Measurements from ENCODE around the gene OR10A3. TPM values are rescaled to one million over a fixed set of nuclear protein-coding genes. Genes with fewer than 3 reads are reported as not detected.
"Not testable (repeated sequence)": the region's sequence is repeated elsewhere in the genome, so short reads cannot be mapped to it uniquely, and the experiment has no call there.

Gene OR10A3, protein sequence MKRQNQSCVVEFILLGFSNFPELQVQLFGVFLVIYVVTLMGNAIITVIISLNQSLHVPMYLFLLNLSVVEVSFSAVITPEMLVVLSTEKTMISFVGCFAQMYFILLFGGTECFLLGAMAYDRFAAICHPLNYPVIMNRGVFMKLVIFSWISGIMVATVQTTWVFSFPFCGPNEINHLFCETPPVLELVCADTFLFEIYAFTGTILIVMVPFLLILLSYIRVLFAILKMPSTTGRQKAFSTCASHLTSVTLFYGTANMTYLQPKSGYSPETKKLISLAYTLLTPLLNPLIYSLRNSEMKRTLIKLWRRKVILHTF
- polyA plus RNA-seq (2013, experiment 1 of 2) = not detected
- not detected for polyA plus RNA-seq (2013, experiment 2 of 2)

DNA sequence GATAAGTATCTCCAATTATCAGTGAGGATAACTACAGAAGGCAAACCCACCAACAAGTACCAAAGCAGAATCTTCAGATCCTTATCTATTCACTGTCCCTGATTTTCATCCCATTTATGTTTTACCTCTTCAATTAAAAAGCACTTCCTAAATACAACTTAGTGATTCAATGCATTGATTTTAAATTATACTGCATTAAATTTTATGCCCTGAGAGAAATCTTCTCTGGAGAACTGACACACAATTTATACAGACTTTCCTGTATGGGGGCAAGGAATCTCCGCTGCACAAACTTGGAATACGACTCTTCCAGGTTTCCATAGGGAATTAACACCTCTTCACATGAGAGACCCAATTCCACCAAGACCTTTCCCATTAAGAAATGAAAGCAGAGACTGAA lies at the start of gene OR10A3:
TSS of gene OR10A3 (minus strand) at position 101 of the 400 bp plus-strand sequence. CDS start 2,188 bp downstream, outside the sequence.
- no peak within 1 kb of the TSS for H3K27ac ChIP-seq (ENCODE audit: low read depth, low read length)
- H3K9me3 ChIP-seq (ENCODE audit: insufficient read depth, low read depth, low read length) = peaks cover 7% of the 10 kb centered on the region
- 91% methylated on average over 2 of the region's 2 CpGs for WGBS
- H3K4me1 ChIP-seq (ENCODE audit: insufficient read depth, low read length) = no peaks in the 10 kb centered on the region
- no peaks in the 10 kb centered on the region for H3K36me3 ChIP-seq (ENCODE audit: insufficient read depth, low read length)
- H3K4me3 ChIP-seq (ENCODE audit: low read length) = no peak within 1 kb of the TSS
- H3K27me3 ChIP-seq (ENCODE audit: insufficient read depth, low read length) = no peaks in the 10 kb centered on the region
- no peak within 1 kb of the TSS for H3K9ac ChIP-seq (ENCODE audit: low read depth, low read length)

DNA sequence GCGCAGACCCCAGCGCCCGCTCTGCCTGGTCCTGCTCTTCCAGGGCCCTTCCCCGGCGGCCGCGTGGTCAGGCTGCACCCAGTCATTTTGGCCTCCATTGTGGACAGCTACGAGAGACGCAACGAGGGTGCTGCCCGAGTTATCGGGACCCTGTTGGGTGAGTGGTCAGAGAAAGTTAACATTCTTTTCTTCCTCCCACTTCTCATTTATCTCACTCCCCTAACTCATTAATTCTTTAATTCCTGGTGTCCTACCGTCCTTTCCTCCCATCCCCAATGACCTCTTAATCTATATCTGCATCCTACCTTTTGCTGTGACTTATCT lies 46.0 kb upstream of the OR10A3 start:
- Histone ChIP-seq H3K27ac (ENCODE audit: low read depth, low read length) (peak overlapping the region; percentile 49), H3K4me1 (ENCODE audit: insufficient read depth, low read length) (peaks cover 14% of the 10 kb centered on the region), H3K36me3 (ENCODE audit: insufficient read depth, low read length) (peaks cover 36% of the 10 kb centered on the region), H3K4me3 (ENCODE audit: low read length) (peak overlapping the region; percentile 99), H3K9ac (ENCODE audit: low read depth, low read length) (peak overlapping the region; percentile 91)
- 7% methylated on average over 3 of the region's 13 CpGs for WGBS
- not testable (repeated sequence) for H3K27me3 ChIP-seq (ENCODE audit: insufficient read depth, low read length); H3K9me3 ChIP-seq (ENCODE audit: insufficient read depth, low read depth, low read length)

DNA sequence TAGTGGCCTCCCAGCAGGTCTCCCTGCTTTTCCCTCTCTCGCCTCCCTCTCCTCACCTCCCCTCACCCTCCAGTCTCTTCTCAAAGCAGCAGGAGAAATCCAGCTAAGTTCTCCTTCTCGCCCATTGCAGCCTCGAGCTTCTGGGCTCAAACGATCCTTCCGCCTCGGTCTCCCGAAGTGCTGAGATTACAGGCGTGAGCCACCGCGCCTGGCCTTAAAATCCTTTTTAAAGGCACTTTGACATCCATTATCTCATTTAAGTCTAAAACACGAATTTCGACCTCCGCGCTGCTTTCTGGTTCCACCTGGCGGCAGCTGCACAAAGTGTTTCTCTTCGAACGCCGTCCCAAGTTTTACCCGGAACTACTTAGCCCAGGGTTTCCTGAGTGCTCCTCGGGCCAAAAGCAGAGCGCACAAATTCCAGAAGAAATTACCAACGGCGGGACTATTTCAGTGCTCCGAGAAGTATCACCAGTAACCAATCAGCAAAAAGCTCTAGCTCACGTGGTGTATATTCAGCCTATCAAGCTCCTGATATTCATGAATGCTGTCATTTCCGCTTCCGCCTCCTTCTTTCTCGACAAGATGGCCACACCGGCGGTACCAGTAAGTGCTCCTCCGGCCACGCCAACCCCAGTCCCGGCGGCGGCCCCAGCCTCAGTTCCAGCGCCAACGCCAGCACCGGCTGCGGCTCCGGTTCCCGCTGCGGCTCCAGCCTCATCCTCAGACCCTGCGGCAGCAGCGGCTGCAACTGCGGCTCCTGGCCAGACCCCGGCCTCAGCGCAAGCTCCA lies 45.5 kb upstream of the OR10A3 start, which contains the start of gene EIF3F:
TSS of gene EIF3F (plus strand) at position 570 of the 792 bp plus-strand sequence. CDS start at position 586, 16 bp downstream.
- WGBS = 2% methylated on average over 46 of the region's 47 CpGs
- no peaks in the 10 kb centered on the region for H3K9me3 ChIP-seq (ENCODE audit: insufficient read depth, low read depth, low read length)
- H3K36me3 ChIP-seq (ENCODE audit: insufficient read depth, low read length) = peaks cover 31% of the 10 kb centered on the region
- H3K27me3 ChIP-seq (ENCODE audit: insufficient read depth, low read length) = no peaks in the 10 kb centered on the region
- peak within 1 kb of the TSS; percentile 91 for H3K9ac ChIP-seq (ENCODE audit: low read depth, low read length)
- H3K4me3 ChIP-seq (ENCODE audit: low read length) = peak within 1 kb of the TSS; percentile 99
- peaks cover 14% of the 10 kb centered on the region for H3K4me1 ChIP-seq (ENCODE audit: insufficient read depth, low read length)
- H3K27ac ChIP-seq (ENCODE audit: low read depth, low read length) = peak within 1 kb of the TSS; percentile 49

DNA sequence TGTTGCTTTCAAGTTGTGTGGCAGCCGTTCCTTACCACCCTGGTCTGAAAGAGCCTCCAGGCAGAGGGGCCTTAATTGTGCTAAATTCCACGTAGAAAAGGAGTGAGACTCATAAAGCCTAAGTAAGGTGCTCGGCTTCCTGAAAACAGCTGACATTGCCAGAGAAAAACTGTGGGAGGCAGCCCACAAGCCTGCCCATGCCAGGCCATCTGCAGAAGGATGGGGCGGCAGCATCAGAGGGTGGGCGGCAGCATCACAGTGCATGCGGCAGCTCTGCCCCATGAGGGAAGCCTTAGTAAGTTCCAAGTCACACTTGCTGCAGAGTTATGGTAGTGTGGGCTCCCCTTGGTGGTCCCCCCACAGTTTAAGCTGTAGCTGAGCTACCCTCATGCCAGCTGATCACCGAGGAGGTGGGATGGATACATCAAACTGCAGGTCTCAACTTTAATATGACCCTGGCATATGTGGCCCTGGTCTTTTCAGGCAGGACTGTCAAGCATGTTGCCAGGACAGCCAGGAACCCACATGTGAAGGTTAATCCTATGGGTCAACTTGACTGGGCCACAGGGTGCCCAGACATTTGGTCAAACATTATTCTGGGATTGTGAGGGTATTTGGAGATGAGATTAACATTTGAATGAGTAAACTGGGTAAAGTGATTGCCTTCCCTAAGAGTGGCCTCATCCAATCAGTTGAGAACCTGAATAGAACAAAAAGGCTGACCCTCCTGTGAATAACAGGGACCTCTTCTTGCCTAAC lies 42.5 kb upstream of the OR10A3 start:
- WGBS = 79% methylated on average over 7 of the region's 7 CpGs
- Histone ChIP-seq H3K4me3 (ENCODE audit: low read length) (no peak overlapping the region), H3K9ac (ENCODE audit: low read depth, low read length) (no peak overlapping the region), H3K27ac (ENCODE audit: low read depth, low read length) (no peak overlapping the region), H3K4me1 (ENCODE audit: insufficient read depth, low read length) (peaks cover 14% of the 10 kb centered on the region), H3K36me3 (ENCODE audit: insufficient read depth, low read length) (peaks cover 8% of the 10 kb centered on the region), H3K9me3 (ENCODE audit: insufficient read depth, low read depth, low read length) (no peaks in the 10 kb centered on the region), H3K27me3 (ENCODE audit: insufficient read depth, low read length) (no peaks in the 10 kb centered on the region)

DNA sequence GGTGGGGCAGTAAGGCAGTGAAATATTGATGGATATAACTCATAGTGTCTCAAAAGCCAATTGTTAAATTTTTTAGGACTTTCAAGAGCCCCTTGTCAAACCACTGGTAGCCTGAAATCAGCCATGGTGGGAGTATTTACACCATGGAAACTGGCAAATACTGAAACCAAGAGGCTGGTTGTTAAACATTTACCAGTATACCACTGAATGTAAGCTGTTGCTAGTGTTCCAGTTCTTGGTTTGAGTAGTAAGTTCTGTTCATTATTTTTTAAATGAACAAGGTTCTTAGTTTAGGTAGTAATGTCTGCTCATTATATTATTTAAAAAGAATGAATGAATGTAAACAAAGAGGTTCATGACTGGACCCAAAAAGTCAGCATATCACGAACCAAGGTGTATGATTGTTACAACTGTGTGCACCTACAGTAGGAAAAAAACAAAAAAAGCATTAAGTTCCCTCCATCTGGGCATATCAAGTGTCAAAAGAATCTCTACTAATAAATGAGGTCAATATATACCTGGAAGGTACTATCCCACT lies 41.1 kb upstream of the OR10A3 start:
- H3K4me1 ChIP-seq (ENCODE audit: insufficient read depth, low read length) = peaks cover 7% of the 10 kb centered on the region; the same call in 1 of the 2 replicates
- H3K9ac ChIP-seq (ENCODE audit: low read depth, low read length) = no peak overlapping the region
- H3K36me3 ChIP-seq (ENCODE audit: insufficient read depth, low read length) = no peaks in the 10 kb centered on the region
- H3K4me3 ChIP-seq (ENCODE audit: low read length) = no peak overlapping the region
- no peaks in the 10 kb centered on the region for H3K9me3 ChIP-seq (ENCODE audit: insufficient read depth, low read depth, low read length)
- WGBS = 95% methylated on average over 1 of the region's 1 CpG
- no peak overlapping the region for H3K27ac ChIP-seq (ENCODE audit: low read depth, low read length)
- no peaks in the 10 kb centered on the region for H3K27me3 ChIP-seq (ENCODE audit: insufficient read depth, low read length)

DNA sequence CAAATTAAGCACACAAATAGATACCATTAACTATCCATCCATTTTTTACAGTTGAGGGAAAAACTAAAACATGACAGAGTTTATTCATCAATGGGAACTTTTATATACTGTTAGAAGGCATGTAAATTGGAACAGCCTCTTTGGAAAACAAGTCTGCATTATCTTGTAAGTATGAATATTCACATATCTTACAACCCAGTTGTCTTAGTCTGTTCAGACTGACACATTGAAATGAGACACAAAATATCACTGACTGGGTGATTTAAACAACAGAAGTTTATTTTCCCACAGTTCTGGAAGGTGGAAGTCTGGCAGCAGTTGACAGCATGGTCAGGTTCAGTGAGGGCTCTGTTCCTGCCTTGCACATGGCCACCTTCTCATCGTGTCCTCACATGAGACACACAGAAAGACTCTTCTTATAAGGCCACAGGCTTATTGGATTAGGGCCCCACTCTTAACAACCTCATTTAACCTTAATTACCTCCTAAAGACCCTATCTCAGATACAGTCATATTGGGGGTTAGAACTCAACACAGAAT lies 40.2 kb upstream of the OR10A3 start:
- Histone ChIP-seq H3K9me3 (ENCODE audit: insufficient read depth, low read depth, low read length) (no peaks in the 10 kb centered on the region), H3K4me3 (ENCODE audit: low read length) (no peak overlapping the region), H3K36me3 (ENCODE audit: insufficient read depth, low read length) (no peaks in the 10 kb centered on the region), H3K27ac (ENCODE audit: low read depth, low read length) (no peak overlapping the region), H3K27me3 (ENCODE audit: insufficient read depth, low read length) (no peaks in the 10 kb centered on the region), H3K9ac (ENCODE audit: low read depth, low read length) (no peak overlapping the region), H3K4me1 (ENCODE audit: insufficient read depth, low read length) (peaks cover 13% of the 10 kb centered on the region)
- 93% methylated on average over 1 of the region's 1 CpG for WGBS

DNA sequence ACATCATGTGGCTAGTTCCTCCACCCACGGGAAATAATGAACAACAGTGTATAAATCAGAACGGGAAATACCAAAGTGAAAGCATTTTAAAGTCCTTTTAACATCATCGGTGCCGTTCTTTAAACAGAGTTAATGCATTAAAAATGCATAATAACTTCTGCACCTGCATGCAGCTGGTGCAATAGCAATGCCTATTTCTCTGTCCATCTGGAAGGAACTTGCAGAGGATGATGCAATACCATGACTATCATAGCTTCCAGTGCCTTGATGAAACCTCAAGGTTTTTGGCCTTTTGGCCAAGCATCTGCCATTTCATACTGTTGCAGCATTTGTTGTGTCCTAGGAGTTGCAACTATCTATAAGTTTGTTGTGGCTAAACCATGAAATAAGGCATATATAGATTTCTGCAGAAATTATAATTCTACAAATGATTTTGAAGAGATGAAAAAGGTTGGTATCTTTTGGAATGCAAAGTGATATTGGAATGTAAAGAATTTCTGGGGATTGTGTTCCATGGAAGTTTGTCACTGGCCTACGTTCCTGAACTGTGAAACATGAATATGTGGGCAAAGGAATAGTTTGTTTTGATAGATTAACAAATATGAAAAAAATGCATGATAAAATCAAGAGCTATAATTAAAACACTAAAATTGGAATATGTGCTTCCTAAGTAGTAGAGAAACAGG lies 35.9 kb upstream of the OR10A3 start:
- H3K4me1 ChIP-seq (ENCODE audit: insufficient read depth, low read length) = peaks cover 9% of the 10 kb centered on the region
- no peaks in the 10 kb centered on the region for H3K9me3 ChIP-seq (ENCODE audit: insufficient read depth, low read depth, low read length)
- H3K36me3 ChIP-seq (ENCODE audit: insufficient read depth, low read length) = no peaks in the 10 kb centered on the region
- 91% methylated on average over 5 of the region's 5 CpGs for WGBS
- no peak overlapping the region for H3K9ac ChIP-seq (ENCODE audit: low read depth, low read length)
- H3K4me3 ChIP-seq (ENCODE audit: low read length) = no peak overlapping the region
- H3K27ac ChIP-seq (ENCODE audit: low read depth, low read length) = no peak overlapping the region
- no peaks in the 10 kb centered on the region for H3K27me3 ChIP-seq (ENCODE audit: insufficient read depth, low read length)

DNA sequence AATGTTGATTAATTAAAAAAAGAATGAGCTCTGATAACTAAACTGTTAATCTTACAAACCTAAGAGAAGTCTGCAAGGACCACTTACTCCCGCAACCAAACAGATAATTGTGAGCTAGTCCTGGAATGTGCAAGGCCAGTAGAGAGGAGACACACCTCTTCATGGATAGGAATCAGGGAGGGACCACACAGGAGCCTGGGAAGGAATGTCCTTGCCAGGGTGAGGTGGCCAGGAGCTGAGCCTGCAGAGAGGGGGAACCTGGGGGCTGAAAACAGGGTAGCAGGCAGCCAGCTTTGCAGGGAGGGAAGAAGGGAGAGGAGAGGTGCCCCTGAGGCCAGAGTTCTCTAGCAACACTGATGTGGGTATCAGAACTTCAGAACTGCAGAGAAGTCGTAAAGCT lies 33.2 kb upstream of the OR10A3 start:
- H3K4me3 ChIP-seq (ENCODE audit: low read length) = no peak overlapping the region
- H3K9ac ChIP-seq (ENCODE audit: low read depth, low read length) = no peak overlapping the region
- no peaks in the 10 kb centered on the region for H3K36me3 ChIP-seq (ENCODE audit: insufficient read depth, low read length)
- no peaks in the 10 kb centered on the region for H3K9me3 ChIP-seq (ENCODE audit: insufficient read depth, low read depth, low read length)
- no peak overlapping the region for H3K27ac ChIP-seq (ENCODE audit: low read depth, low read length)
- H3K27me3 ChIP-seq (ENCODE audit: insufficient read depth, low read length) = no peaks in the 10 kb centered on the region
- peaks cover 22% of the 10 kb centered on the region for H3K4me1 ChIP-seq (ENCODE audit: insufficient read depth, low read length)
- WGBS = 100% methylated on average over 2 of the region's 2 CpGs

DNA sequence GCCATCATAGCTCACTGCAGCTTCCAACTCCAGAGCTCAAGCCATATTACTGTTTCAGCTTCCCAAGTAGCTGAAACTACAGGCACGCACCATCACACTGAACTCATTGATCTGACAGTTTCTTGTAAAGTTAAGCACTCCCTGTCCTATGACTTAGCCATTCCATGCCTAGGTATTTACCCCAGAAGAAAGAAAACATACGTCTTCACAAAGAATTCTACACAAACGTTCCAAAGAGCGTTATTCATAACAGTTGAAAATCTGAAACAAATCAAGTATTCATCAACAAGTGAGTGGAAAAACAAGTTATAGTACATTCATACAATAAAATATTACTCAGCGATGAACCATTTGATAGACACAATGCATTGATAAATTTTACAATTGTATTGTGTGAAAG lies 31.5 kb upstream of the OR10A3 start:
- Histone ChIP-seq H3K4me3 (ENCODE audit: low read length) (no peak overlapping the region), H3K27me3 (ENCODE audit: insufficient read depth, low read length) (no peaks in the 10 kb centered on the region), H3K4me1 (ENCODE audit: insufficient read depth, low read length) (peaks cover 33% of the 10 kb centered on the region), H3K36me3 (ENCODE audit: insufficient read depth, low read length) (no peaks in the 10 kb centered on the region), H3K27ac (ENCODE audit: low read depth, low read length) (no peak overlapping the region), H3K9ac (ENCODE audit: low read depth, low read length) (no peak overlapping the region), H3K9me3 (ENCODE audit: insufficient read depth, low read depth, low read length) (no peaks in the 10 kb centered on the region)
- 95% methylated on average over 4 of the region's 5 CpGs for WGBS

DNA sequence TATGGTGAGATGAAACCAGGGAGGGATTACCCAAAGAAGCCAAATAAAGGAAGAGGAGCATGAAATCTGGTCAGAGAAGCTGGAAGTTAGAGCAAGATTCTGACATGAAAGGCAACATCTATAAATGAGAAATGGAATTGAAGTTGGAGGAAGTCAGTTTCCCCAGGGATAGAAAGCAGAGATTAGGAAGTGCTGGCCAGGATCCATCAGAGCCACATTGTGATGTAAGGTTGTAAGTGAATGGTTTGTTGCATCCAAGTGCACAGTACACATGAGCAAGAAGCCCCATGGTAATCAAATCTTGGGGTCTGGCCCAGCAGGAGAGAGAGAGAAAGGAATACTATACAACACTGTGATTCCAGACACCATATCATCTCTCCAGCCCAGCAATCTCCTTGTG lies 30.3 kb upstream of the OR10A3 start:
- H3K4me1 ChIP-seq (ENCODE audit: insufficient read depth, low read length) = peaks cover 24% of the 10 kb centered on the region
- H3K27me3 ChIP-seq (ENCODE audit: insufficient read depth, low read length) = no peaks in the 10 kb centered on the region
- H3K9me3 ChIP-seq (ENCODE audit: insufficient read depth, low read depth, low read length) = no peaks in the 10 kb centered on the region
- no peak overlapping the region for H3K4me3 ChIP-seq (ENCODE audit: low read length)
- H3K36me3 ChIP-seq (ENCODE audit: insufficient read depth, low read length) = no peaks in the 10 kb centered on the region
- H3K27ac ChIP-seq (ENCODE audit: low read depth, low read length) = no peak overlapping the region
- no peak overlapping the region for H3K9ac ChIP-seq (ENCODE audit: low read depth, low read length)
